GM12872 (cell line): ENCODE measurements around the gene CNTN4.

Experiments
- CTCF ChIP-seq: IDR thresholded peaks from 3 replicates; pipeline ENCODE4 v1.5.1; 2011; ENCODE audit warnings: low read depth, mild to moderate bottlenecking, low read length, moderate library complexity; ENCODE audit not compliant: insufficient read depth

The CNTN4 gene

GRCh38 chr3:2262204-2262603 is 163.5 kb downstream of the CNTN4 start:
- no peak for TF ChIP-seq CTCF

- TF ChIP-seq CTCF: no peak
These were observed 167.9 kb downstream of the CNTN4 start for GRCh38 chr3:2266606-2267005.

GRCh38 chr3:2268779-2269178 is 170.1 kb downstream of the CNTN4 start:
- no peak for TF ChIP-seq CTCF

- TF ChIP-seq CTCF: no peak
These were observed 175.9 kb downstream of the CNTN4 start for GRCh38 chr3:2274526-2274925.

- TF ChIP-seq CTCF: no peak
These were observed 185.2 kb downstream of the CNTN4 start for GRCh38 chr3:2283818-2284217.

GRCh38 chr3:2300938-2301337 is 202.3 kb downstream of the CNTN4 start:
- no peak for TF ChIP-seq CTCF

GRCh38 chr3:2301361-2301760 is 202.7 kb downstream of the CNTN4 start:
- TF ChIP-seq CTCF: no peak

GRCh38 chr3:2303566-2303965 is 204.9 kb downstream of the CNTN4 start:
- TF ChIP-seq CTCF: no peak
